HG03066 (cell line): ENCODE data around the gene CREB3.

Experiments
- ATAC-seq: cut with Tn5 transposase; IDR thresholded peaks from one replicate; pipeline ENCODE4 v1.9.1; 2021; ENCODE audit warnings: low read depth; ENCODE audit not compliant: unreplicated experiment

Gene CREB3

GRCh38 chr9:35723908-35724307, 8.6 kb upstream of the CREB3 start:
- no peak for ATAC-seq

DNA sequence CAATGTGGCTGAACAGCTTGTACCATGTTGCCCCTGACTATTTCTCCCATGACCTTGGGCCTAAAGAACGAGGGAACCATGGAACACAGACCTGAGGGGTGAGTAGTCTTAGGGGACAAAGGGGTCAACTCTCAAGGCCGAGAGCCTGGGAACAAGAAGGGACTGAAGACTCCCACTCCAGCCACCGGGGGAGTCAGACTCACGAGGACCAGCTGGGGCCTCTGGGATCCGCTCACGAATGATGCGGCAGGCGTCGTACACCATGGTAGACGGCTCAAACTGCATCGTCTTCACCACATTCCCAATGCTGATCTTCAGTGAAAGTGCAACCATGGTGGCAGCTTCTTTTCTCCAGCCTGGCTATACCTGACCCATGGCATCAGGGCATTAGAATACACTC, 7.1 kb upstream of the CREB3 start:
- no peak for ATAC-seq

- no peak for ATAC-seq
Measured at GRCh38 chr9:35726931-35727330, 5.5 kb upstream of the CREB3 start.

DNA sequence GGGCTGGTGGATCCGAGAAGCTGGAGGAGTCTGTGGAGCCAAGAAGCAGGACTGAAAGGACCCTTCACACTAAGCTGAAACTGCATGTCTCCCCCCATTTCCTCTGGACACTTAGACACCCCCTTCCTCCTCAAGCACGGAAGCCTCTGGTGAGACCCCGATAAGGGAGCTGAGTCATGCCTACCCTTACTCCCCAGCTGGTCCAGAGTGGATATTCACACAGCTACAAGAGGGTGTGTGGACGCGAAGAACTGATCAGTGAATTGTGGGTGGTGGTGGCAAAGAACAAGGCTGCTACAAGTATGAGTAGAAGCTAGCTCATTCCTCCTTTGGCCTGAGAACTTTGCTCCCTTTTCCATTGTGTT, 4.8 kb upstream of the CREB3 start:
- no peak for ATAC-seq

DNA sequence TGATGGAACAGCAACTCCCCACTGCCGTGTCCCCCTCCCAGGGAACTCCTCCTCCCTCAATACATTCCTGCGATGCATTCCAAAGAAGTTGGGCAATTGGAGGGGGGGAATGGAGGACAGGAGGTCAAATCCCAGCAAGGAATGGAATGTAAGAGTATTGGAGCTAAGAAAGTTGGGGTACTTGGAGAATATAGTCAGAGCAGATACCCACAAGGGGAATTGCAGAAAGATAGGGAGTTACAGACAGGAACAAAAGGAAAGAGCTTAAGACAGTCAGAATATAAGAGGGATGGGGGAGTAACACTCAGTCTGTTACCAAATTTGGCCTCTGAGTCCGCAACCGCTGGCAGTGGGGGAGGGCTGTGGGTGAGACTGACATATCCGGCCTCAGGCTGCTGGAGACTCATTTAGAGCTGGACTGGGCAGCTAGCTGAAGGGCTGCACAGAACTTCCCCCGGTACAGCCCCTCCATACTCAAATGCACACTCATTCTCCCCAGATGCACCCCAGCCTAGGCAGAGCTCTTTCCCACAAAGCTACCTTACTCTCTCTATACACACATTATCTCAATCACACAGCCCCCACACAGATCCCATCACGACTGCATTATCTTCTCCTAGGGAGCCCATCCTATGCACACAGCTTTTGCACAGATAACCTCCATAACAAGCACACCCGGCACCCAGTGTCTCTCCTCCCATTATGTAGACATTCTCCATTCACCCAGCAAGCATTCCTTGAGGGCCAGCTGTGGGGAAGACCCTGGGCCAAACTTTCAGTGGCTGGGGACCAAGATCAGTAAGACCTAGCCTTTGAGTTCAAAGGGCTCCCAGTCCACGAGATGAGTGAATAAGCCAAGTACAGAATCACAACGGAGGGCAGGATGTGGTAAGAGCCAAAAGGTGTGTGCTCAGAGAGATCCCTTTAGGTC, 4.2 kb upstream of the CREB3 start:
- no peak for ATAC-seq

DNA sequence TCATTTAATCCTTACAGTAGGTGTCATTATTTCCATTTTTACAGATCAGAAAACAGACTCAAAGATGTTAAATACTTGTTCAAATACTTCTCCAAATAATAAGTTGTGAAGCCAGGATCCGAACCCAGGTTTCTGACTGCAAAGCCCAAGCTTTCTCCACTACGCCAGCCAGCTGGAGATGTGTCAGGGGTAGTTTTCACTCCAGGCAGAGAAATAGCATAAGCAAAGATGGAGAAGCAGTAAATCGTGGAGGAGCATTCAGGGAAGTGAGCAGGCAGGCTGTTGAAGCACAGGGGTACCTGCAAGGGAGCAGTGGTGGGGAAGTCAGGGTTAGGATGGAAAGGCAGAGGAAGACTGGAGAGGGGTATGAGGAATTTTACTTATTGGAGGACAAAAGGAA, 3.4 kb upstream of the CREB3 start:
- no peak for ATAC-seq

GRCh38 chr9:35729700-35730485, 2.6 kb upstream of the CREB3 start:
- ATAC-seq: no peak

DNA sequence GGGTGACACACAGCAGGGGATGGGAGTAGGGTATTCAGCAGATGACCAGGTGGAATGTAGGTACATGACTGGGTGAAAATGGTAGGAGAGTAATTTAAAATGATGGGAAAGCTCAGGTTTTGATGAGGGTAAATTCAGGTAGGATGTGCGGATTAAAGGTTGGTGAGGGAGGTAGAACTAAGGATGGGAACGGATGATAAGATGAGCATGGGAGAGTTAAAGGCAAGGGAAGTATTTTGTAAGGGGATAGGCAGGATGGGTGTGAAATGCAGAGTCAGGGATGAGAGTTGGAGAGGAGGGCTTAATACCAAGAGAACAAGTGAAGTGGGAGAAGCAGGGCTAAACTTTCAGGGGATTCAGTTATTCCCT, 2.0 kb upstream of the CREB3 start:
- no peak for ATAC-seq

GRCh38 chr9:35731415-35732184, 866 bp upstream of the CREB3 start:
- no peak for ATAC-seq

DNA sequence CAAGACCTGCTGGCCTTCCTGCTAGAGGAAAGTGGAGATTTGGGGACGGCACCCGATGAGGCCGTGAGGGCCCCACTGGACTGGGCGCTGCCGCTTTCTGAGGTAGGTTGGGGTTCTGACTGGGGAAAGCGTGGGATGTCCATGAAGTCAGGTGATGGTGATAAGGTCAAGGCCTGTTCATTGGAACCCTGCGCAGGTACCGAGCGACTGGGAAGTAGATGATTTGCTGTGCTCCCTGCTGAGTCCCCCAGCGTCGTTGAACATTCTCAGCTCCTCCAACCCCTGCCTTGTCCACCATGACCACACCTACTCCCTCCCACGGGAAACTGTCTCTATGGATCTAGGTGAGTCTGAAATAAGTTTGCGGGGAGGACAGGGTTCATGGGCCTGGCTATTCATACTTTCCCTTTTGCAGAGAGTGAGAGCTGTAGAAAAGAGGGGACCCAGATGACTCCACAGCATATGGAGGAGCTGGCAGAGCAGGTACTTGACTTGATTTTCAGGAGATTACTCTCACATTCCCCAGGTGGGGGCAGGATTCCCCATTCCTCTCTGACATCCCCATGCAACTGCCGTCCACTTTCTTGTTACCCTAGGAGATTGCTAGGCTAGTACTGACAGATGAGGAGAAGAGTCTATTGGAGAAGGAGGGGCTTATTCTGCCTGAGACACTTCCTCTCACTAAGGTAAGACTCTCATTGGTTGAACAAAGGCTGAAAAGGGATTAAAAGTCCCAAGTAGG, 505 bp downstream of the CREB3 start:
- ATAC-seq: peak; percentile 1

DNA sequence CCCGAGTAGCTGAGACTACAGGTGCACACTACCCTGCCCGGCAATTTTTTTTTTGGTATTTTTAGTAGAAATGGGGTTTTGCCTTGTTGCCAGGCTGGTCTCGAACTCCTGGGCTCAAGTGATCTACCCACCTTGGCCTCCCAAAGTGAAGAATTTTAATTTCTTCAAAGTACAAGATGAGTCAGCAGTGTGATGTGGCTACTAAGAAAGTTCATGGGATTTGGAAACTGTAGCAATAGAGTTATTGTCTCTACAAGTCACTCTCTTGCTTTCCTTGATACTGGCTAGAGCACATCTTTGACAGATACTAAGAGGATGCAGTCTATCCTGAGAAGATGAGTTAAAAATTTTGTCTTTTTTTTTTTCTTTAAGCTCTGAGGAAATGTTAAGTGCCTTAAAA, 1.6 kb downstream of the CREB3 start:
- ATAC-seq: no peak

DNA sequence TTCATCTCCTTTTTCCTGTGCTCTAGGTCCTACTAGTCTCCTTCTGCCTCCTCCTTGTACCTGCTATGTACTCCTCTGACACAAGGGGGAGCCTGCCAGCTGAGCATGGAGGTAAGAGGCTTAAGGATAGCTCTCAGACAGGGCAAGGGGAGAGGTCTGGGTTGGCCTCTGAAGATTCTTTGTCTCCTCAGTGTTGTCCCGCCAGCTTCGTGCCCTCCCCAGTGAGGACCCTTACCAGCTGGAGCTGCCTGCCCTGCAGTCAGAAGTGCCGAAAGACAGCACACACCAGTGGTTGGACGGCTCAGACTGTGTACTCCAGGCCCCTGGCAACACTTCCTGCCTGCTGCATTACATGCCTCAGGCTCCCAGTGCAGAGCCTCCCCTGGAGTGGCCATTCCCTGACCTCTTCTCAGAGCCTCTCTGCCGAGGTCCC, 3.8 kb downstream of the CREB3 start:
- no peak for ATAC-seq

DNA sequence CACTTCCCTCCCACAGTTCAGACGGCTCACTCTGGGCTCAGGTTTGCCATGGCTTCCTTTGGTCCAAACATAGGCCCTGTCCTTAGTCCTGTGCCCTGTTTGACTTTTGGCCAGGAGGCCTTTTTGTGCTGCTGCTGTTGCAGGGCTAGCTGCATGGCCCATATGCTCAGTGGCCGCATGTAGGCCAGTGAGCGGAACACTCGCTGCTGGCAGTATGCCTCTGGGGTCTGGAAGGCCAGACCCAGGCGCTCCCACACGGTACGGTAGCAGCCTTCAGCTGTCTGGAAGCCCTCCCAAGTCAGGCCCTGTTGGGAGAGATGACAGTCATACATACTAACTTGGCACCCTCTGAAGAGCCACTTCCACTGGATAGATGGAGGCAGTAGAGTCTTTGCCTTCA, 4.7 kb downstream of the CREB3 start:
- no peak for ATAC-seq

GRCh38 chr9:35738186-35738585, 5.7 kb downstream of the CREB3 start:
- no peak for ATAC-seq

DNA sequence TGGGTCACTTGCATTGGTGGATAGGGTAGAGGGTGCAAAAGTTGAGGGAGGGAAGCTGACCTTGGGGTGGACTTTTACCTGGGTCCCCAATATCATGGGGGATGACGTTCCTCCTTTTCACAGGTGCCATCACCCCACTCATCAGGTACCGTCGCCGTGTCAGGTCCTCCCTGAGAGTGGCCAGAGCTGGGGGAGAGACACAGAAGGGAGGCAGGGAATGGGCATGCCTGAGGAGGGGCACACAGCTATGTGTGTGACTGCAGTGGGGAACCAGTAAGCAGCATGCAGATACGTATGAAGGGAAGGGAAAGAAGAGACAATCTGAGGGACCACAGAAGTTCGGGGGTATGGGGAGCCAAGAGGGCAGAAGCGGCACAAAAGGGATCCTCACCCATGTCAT, 6.5 kb downstream of the CREB3 start:
- no peak for ATAC-seq

DNA sequence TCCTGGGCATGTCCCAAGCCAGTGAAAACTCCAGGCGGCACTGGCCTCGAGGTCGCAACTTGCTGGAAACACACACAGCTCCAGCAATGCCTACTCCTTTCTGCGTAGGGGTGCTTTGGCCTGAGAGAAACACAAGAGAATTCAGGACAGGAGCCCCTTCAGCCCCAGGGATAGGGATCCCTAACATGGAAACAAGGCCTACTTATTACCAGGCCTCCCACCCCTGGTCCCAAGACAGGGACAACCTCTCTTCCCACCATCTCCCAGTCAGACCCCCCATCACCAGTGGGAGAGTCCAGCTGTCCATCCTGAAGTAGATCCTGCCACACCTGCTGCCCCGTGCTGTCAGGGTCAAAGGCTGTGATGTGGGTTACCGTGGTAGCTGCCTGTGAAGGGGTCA, 7.8 kb downstream of the CREB3 start:
- ATAC-seq: no peak

DNA sequence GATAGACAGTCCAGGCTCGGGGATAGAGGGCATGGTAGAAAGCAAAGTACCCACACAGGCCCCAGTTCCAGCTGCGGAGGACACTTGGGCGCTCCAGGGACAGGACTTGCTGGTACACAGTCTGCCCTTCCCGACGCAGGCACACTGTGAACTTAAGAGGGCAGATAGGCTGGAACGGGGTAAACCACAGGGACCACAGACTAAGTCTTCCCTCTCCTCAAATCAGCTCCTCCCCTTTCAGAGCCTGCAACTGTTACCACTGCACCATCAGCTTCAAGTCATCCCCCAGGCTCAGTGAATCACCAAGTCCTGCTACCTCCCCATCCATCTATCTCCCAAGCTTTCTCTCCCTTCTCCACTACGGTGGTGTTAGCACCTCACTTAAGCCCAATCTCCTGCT, 9.3 kb downstream of the CREB3 start:
- ATAC-seq: no peak

GRCh38 chr9:35743452-35743851, 11.0 kb downstream of the CREB3 start:
- no peak for ATAC-seq

- no peak for ATAC-seq
Measured at GRCh38 chr9:35743880-35744518, 11.5 kb downstream of the CREB3 start.

DNA sequence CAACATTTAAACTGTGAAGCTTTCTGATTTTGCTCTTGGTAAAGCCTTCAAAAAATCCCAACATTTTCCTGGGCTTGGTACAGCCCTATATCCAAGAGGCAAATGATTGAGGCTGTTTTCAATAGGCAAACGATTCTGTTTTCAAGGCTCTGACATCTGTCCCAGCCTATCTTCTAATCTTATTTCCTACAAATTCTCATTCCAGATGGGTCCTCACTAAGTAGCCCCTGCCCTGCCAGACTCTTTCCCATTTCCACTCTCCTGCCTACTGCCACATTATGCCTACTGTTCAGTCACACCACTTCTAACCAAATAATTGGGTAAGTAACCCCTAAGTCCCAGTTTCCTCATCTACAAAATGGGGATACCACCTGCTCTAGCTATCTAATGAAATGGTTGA, 13.1 kb downstream of the CREB3 start:
- no peak for ATAC-seq
